GM18505 (cell line): Measurements from ENCODE around the gene SYNGR1.

Experiments used
- ATAC-seq: cut with Tn5 transposase; IDR thresholded peaks from one replicate; pipeline ENCODE4 v1.9.1; 2021; ENCODE audit not compliant: unreplicated experiment
- POLR2A ChIP-seq: IDR thresholded peaks from 4 replicates; pipeline ENCODE4 v1.6.1; 2011; ENCODE audit warnings: borderline replicate concordance; ENCODE audit not compliant: insufficient read depth, insufficient read length; ENCODE audit errors: extremely low read depth

Gene SYNGR1

GRCh38 chr22:39426380-39427043 is 76.7 kb downstream of the SYNGR1 start:
- ATAC-seq, result no peak
- no peak for TF ChIP-seq POLR2A

DNA sequence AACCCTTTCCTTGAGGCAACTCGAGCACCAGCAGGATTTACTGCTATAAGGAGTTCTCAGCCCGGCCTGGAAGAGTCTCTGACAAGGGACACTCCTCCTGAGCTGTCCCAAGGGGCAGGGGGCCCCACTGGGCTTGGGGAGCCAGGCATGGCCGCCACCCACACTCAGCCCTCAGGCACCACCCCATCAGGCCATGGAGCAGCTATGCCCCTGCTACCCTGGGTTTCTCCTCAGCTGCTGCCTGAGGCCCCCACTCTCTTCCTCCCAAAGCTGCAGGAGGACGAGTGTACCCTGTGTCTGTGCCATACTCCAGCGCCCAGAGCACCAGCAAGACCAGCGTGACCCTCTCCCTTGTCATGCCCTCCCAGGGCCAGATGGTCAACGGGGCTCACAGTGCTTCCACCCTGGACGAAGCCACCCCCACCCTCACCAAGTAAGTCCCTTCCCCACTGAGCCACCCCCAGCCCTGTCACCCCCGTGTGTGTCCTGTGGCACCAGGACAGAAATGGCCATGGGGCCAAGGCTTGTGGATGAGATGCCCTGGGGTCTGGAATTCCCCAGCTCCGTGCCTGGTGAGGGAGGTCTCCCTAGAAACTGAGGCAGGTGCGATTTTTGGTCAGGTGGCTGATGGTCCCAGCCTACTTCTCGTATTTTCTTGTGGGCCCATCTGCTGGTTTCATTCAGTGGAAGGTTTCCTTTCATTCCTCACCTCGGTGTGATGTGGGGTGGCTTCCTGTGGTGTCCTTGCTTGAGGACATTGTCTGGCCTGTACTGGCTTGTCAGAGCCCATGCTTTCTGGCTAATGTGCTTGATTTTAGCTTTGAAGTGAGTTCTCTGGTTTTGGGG is 78.2 kb downstream of the SYNGR1 start:
- no peak for ATAC-seq
- no peak for TF ChIP-seq POLR2A

DNA sequence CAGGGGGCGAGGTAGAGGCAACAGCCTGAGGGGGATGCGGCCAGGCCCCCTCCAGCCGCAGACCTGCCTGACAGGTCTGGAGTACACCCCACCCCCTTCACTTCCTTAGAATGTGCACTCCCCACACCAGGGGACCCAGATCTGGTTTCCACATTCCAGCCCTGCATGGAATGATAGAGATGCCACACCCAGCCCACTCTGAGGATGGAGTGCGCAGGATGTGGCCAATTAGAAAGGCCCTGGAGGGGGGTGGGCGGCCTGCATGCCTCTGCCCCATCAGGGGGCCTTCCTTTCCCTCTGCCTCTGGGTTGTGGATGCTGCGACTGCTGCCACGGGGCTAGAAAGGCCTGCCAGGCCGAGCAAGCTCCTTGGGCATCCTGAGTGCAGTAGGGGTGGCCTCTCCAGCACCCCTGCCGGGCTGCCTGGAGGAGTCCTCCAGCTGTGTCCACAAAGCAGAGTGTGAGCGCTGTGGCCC is 78.8 kb downstream of the SYNGR1 start:
- TF ChIP-seq POLR2A, result no peak
- no peak for ATAC-seq

- no peak for ATAC-seq
- TF ChIP-seq POLR2A, result no peak
Measured at GRCh38 chr22:39429186-39429585, 79.4 kb downstream of the SYNGR1 start.

DNA sequence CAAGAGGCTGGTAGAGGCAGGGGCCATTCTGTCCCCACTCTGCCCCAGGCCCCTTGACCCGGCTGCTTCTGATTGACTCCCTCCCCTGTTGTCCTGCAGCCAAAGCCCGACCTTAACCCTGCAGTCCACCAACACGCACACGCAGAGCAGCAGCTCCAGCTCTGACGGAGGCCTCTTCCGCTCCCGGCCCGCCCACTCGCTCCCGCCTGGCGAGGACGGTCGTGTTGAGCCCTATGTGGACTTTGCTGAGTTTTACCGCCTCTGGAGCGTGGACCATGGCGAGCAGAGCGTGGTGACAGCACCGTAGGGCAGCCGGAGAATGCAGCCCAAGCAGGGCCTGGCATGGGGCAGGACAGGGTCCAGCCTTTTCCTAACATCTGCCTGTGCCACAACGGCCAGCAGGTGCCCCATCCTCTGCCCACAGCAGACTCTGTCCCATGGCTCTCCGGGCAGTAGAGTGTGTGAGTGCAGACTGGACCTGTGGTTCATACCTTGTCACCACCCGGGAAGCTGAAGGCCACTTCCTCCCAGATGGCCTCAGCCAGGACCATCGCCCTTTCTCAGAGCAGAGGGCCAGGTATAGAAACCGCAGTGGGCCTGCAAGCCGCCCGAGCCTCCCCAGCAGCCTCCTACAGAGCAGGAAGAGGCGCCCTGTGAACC is 80.3 kb downstream of the SYNGR1 start:
- no peak for ATAC-seq
- TF ChIP-seq POLR2A, result no peak

DNA sequence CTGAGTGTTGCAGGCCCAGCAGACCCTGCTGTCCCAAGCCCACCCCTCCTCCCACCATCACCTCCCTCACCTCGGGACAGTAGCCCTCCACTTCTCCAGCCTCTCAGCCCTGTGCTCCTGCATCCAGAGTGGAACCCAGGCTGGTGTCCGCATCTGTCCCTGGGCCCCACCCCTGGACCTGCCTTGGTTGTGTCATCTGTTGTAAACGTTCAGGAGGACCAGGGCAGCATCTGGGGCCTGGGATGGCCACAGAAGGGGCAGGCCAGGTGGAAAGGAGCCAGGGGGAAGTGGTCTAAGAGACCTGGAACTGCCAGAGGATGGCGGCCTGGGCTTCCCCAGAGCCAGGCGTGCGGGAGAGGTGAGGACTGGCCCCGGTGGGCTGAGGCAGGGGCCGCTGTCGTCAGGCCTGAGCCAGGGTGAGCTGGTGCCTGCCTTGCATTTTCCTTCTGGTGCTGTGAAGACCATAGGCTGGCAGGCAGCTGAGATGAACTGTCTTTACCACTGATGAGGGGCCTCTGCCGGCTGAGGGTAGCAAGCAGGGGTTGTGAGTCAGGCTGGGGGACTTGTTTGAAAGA is 80.9 kb downstream of the SYNGR1 start:
- no peak for ATAC-seq
- no peak for TF ChIP-seq POLR2A

GRCh38 chr22:39431216-39431801 is 81.5 kb downstream of the SYNGR1 start:
- no peak for ATAC-seq
- no peak for TF ChIP-seq POLR2A

- ATAC-seq, result no peak
- no peak for TF ChIP-seq POLR2A
Measured at GRCh38 chr22:39431821-39432251, 82.0 kb downstream of the SYNGR1 start.

- no peak for ATAC-seq
- no peak for TF ChIP-seq POLR2A
Measured at GRCh38 chr22:39432361-39432811, 82.6 kb downstream of the SYNGR1 start.

DNA sequence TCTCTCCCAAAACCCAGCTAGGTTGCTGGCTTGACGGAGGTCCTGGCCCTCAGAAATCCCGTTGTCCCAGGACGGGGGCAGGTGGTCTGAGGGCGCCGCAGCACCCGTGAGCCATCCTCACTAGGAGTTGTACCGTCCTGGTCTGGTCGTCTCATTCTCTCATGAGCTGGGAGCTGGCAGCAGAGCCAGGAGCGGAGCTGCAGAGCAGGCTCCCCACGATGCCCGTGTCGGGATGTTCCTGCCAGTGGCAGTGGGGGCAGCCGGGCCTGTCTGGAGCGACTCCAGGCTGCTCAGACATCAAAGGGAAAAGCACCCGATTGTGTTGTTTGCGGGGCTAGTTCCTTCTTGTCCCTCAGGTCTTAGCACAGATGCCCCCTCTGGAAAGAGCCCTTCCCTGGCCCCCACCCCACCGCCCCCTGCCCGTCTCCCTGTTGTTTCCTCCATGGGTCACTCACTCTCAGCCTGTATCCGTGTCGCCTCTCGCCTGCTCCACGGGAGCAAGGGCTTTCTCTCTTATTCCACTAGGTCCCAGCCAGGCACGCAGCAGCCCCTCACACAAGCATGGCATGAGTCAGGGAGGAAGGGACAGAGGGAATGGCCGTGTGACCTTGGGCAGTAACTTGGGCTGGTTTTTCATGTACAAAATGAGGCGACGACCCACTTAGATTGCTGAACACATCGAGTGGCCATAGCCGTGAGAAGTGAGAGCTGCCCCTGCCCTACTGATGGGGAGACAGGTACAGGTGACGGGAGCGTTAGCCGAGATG is 83.9 kb downstream of the SYNGR1 start:
- ATAC-seq, result no peak
- TF ChIP-seq POLR2A, result no peak

DNA sequence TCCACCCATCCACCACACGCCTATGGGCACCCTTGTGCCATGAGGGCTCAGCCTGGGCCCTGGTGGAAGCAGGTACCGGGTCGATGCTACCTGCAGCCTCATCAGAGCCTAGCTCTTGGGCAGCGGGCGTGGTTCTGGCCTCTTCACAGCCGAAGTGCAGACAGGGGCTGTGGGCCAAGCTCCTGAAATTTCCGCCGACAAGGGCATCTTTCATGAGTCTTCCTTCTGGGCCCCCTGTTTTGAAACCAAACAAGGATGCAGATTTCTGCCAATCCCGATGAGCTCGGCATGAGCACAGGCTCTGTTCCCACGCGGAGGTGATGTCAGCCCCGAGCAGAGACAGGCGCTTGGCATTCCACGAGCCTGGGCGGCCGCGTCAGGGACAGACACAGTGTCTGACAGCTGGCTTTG is 84.5 kb downstream of the SYNGR1 start:
- TF ChIP-seq POLR2A, result no peak
- no peak for ATAC-seq

GRCh38 chr22:39434721-39435120 is 84.9 kb downstream of the SYNGR1 start:
- ATAC-seq, result no peak
- TF ChIP-seq POLR2A, result no peak
